HUES64 (cell line): ENCODE results near the gene DTHD1.

Source experiments
- H3K27ac ChIP-seq: 2 replicates; pipeline ENCODE4 v1.7.0; 2013; ENCODE audit warnings: low read depth, low read length, inconsistent platforms
- H3K27me3 ChIP-seq: 2 replicates; pipeline ENCODE4 v1.6.1; 2013; ENCODE audit warnings: mild to moderate bottlenecking, low read length; ENCODE audit not compliant: insufficient read depth
- H3K36me3 ChIP-seq: 2 replicates; pipeline ENCODE4 v1.6.1; 2013; ENCODE audit warnings: mild to moderate bottlenecking, low read length; ENCODE audit not compliant: insufficient read depth
- H3K4me1 ChIP-seq: 2 replicates; pipeline ENCODE4 v1.6.1; 2013; ENCODE audit warnings: mild to moderate bottlenecking, low read length, moderate library complexity; ENCODE audit not compliant: insufficient read depth
- H3K4me3 ChIP-seq: 2 replicates; pipeline ENCODE4 v1.5.1; 2013; ENCODE audit warnings: mild to moderate bottlenecking, low read length, moderate library complexity
- H3K9ac ChIP-seq: 2 replicates; pipeline ENCODE4 v1.6.1; 2013; ENCODE audit warnings: mild to moderate bottlenecking, low read depth, low read length
- H3K9me3 ChIP-seq: 2 replicates; pipeline ENCODE4 v1.6.1; 2013; ENCODE audit warnings: low read depth, low read length; ENCODE audit not compliant: insufficient read depth
- WGBS: fragments of 150-250, 120-280 bp; methylation state at CpG from one replicate; pipeline ENCODE4 v1.1.7; 2013; ENCODE audit warnings: missing lambda C conversion rate; 5-methylcytosine and 5-hydroxymethylcytosine counted together

The DTHD1 gene

GRCh38 chr4:36274158-36274557 is 7.3 kb upstream of the DTHD1 start:
- no peaks in the 10 kb centered on the region for H3K27me3 ChIP-seq
- H3K4me3 ChIP-seq, result no peak overlapping the region
- H3K9ac ChIP-seq, result no peak overlapping the region
- no peaks in the 10 kb centered on the region for H3K36me3 ChIP-seq
- H3K4me1 ChIP-seq, result no peaks in the 10 kb centered on the region
- no peaks in the 10 kb centered on the region for H3K9me3 ChIP-seq
- WGBS, result 96% methylated on average over 4 of the region's 4 CpGs
- H3K27ac ChIP-seq, result no peak overlapping the region

GRCh38 chr4:36277533-36277932 is 3.9 kb upstream of the DTHD1 start:
- Histone ChIP-seq H3K9ac (no peak overlapping the region), H3K27me3 (no peaks in the 10 kb centered on the region), H3K27ac (no peak overlapping the region), H3K4me3 (no peak overlapping the region), H3K4me1 (peaks cover 4% of the 10 kb centered on the region; the same call in 1 of the 2 replicates), H3K9me3 (no peaks in the 10 kb centered on the region), H3K36me3 (no peaks in the 10 kb centered on the region)
- 88% methylated on average over 4 of the region's 4 CpGs for WGBS

- Histone ChIP-seq H3K4me3 (no peak overlapping the region), H3K9ac (no peak overlapping the region), H3K9me3 (no peaks in the 10 kb centered on the region), H3K4me1 (peaks cover 4% of the 10 kb centered on the region; the same call in 1 of the 2 replicates), H3K27ac (no peak overlapping the region), H3K36me3 (no peaks in the 10 kb centered on the region), H3K27me3 (no peaks in the 10 kb centered on the region)
- 95% methylated on average over 2 of the region's 2 CpGs for WGBS
Measured at GRCh38 chr4:36278789-36279188, 2.6 kb upstream of the DTHD1 start.

- Histone ChIP-seq H3K4me3 (no peak overlapping the region), H3K27me3 (no peaks in the 10 kb centered on the region), H3K27ac (no peak overlapping the region), H3K9ac (no peak overlapping the region), H3K36me3 (no peaks in the 10 kb centered on the region), H3K9me3 (no peaks in the 10 kb centered on the region), H3K4me1 (peaks cover 4% of the 10 kb centered on the region; the same call in 1 of the 2 replicates)
- WGBS, result 71% methylated on average over 4 of the region's 4 CpGs
Measured at GRCh38 chr4:36280555-36280954, 861 bp upstream of the DTHD1 start.

GRCh38 chr4:36282503-36283030 is 1.2 kb downstream of the DTHD1 start:
- H3K9ac ChIP-seq, result no peak overlapping the region
- no peak overlapping the region for H3K4me3 ChIP-seq
- H3K36me3 ChIP-seq, result no peaks in the 10 kb centered on the region
- no peaks in the 10 kb centered on the region for H3K9me3 ChIP-seq
- H3K4me1 ChIP-seq, result peaks cover 4% of the 10 kb centered on the region; the same call in 1 of the 2 replicates
- H3K27me3 ChIP-seq, result no peaks in the 10 kb centered on the region
- H3K27ac ChIP-seq, result no peak overlapping the region

GRCh38 chr4:36283912-36284465 is 2.6 kb downstream of the DTHD1 start:
- H3K9me3 ChIP-seq, result no peaks in the 10 kb centered on the region
- no peaks in the 10 kb centered on the region for H3K27me3 ChIP-seq
- H3K36me3 ChIP-seq, result no peaks in the 10 kb centered on the region
- no peak overlapping the region for H3K27ac ChIP-seq
- H3K4me1 ChIP-seq, result peaks cover 4% of the 10 kb centered on the region; the same call in 1 of the 2 replicates
- no peak overlapping the region for H3K4me3 ChIP-seq
- WGBS, result 88% methylated on average over 1 of the region's 2 CpGs
- no peak overlapping the region for H3K9ac ChIP-seq

- H3K27me3 ChIP-seq, result no peaks in the 10 kb centered on the region
- H3K27ac ChIP-seq, result no peak overlapping the region
- 0 out of 2 replicates have a peak, but pooled peaks cover under 1% of the 10 kb centered on the region for H3K4me1 ChIP-seq
- H3K9ac ChIP-seq, result no peak overlapping the region
- WGBS, result 94% methylated on average over 5 of the region's 6 CpGs
- H3K36me3 ChIP-seq, result no peaks in the 10 kb centered on the region
- no peaks in the 10 kb centered on the region for H3K9me3 ChIP-seq
- no peak overlapping the region for H3K4me3 ChIP-seq
Measured at GRCh38 chr4:36285784-36286480, 4.5 kb downstream of the DTHD1 start.

- 98% methylated on average over 3 of the region's 4 CpGs for WGBS
- Histone ChIP-seq H3K4me3 (no peak overlapping the region), H3K9me3 (no peaks in the 10 kb centered on the region), H3K27me3 (no peaks in the 10 kb centered on the region), H3K9ac (no peak overlapping the region), H3K4me1 (no peaks in the 10 kb centered on the region), H3K27ac (no peak overlapping the region), H3K36me3 (no peaks in the 10 kb centered on the region)
Measured at GRCh38 chr4:36286481-36286871, 5.1 kb downstream of the DTHD1 start.

GRCh38 chr4:36288731-36289426 is 7.5 kb downstream of the DTHD1 start:
- H3K4me3 ChIP-seq, result no peak overlapping the region
- H3K36me3 ChIP-seq, result no peaks in the 10 kb centered on the region
- H3K27me3 ChIP-seq, result no peaks in the 10 kb centered on the region
- no peaks in the 10 kb centered on the region for H3K9me3 ChIP-seq
- H3K4me1 ChIP-seq, result peaks cover 11% of the 10 kb centered on the region
- no peak overlapping the region for H3K9ac ChIP-seq
- WGBS, result 100% methylated on average over 1 of the region's 2 CpGs
- no peak overlapping the region for H3K27ac ChIP-seq

- no peak overlapping the region for H3K9ac ChIP-seq
- 100% methylated on average over 2 of the region's 2 CpGs for WGBS
- H3K27ac ChIP-seq, result no peak overlapping the region
- no peaks in the 10 kb centered on the region for H3K27me3 ChIP-seq
- no peaks in the 10 kb centered on the region for H3K9me3 ChIP-seq
- H3K4me3 ChIP-seq, result no peak overlapping the region
- H3K36me3 ChIP-seq, result no peaks in the 10 kb centered on the region
- peaks cover 11% of the 10 kb centered on the region for H3K4me1 ChIP-seq
Measured at GRCh38 chr4:36290641-36291040, 9.2 kb downstream of the DTHD1 start.

- H3K9ac ChIP-seq, result no peak overlapping the region
- H3K36me3 ChIP-seq, result no peaks in the 10 kb centered on the region
- no peaks in the 10 kb centered on the region for H3K27me3 ChIP-seq
- no peaks in the 10 kb centered on the region for H3K9me3 ChIP-seq
- H3K4me1 ChIP-seq, result peaks cover 11% of the 10 kb centered on the region
- no peak overlapping the region for H3K27ac ChIP-seq
- H3K4me3 ChIP-seq, result no peak overlapping the region
- WGBS, result 92% methylated on average over 6 of the region's 7 CpGs
Measured at GRCh38 chr4:36292556-36293188, 11.3 kb downstream of the DTHD1 start.
